Measurements from ENCODE around the gene COL13A1. TPM values are rescaled to one million over a fixed set of nuclear protein-coding genes. Genes with fewer than 3 reads are reported as not detected.

COL13A1 gene
- total and polyA plus RNA-seq, 4 donors, result 0.17 to 0.47 (median 0.18) TPM

GRCh38 chr10:69959911-69960310, 158.2 kb downstream of the COL13A1 start (continued):
- TF ChIP-seq REST (IDR thresholded peaks at IDR 0.05), result no peak
- TF ChIP-seq YY1 (IDR thresholded peaks at IDR 0.05), result no peak
- TF ChIP-seq CTCF (IDR thresholded peaks at IDR 0.05; ENCODE audit: low read depth, low read length, missing input control), result no peak
- no peak for TF ChIP-seq HNF4A (conservative IDR thresholded peaks at IDR 0.05)

GRCh38 chr10:69960606-69960987, 158.9 kb downstream of the COL13A1 start:
- H3K36me3 ChIP-seq (ENCODE audit: control insufficient read depth in 4 of 4, insufficient read depth in 3 of 4, low read depth in 1 of 4, low read length in 3 of 4), result no peaks in the 10 kb centered on the region
- H3K9ac ChIP-seq (ENCODE audit: low read depth in 1 of 2, low read length in 2 of 2), result no peak overlapping the region
- no peak overlapping the region for H3K27ac ChIP-seq (ENCODE audit: low read depth in 1 of 2, low read length in 2 of 2)
- DNase-seq (ENCODE audit: low spot score), result no peak
- H3K27me3 ChIP-seq (ENCODE audit: control insufficient read depth in 4 of 4, insufficient read depth in 4 of 4, low read length in 3 of 4), result no peaks in the 10 kb centered on the region
- TF ChIP-seq RXRA (IDR thresholded peaks at IDR 0.05) (no peak), ATF3 (IDR thresholded peaks at IDR 0.05) (no peak), RAD21 (IDR thresholded peaks at IDR 0.05) (no peak), CTCF (IDR thresholded peaks at IDR 0.05; ENCODE audit: low read depth, low read length, missing input control) (no peak)
- H3K4me1 ChIP-seq (ENCODE audit: control insufficient read depth in 4 of 4, insufficient read depth in 4 of 4, low read length in 3 of 4), result no peaks in the 10 kb centered on the region
- H3K4me3 ChIP-seq (ENCODE audit: low read depth in 1 of 3, low read length in 3 of 3), result no peak overlapping the region
- no peaks in the 10 kb centered on the region for H3K9me3 ChIP-seq (ENCODE audit: control insufficient read depth in 4 of 4, low read length in 3 of 4)
- WGBS, result 75% methylated on average over 4 of the region's 4 CpGs

- Histone ChIP-seq H3K9me3 (ENCODE audit: control insufficient read depth in 4 of 4, low read length in 3 of 4) (no peaks in the 10 kb centered on the region), H3K27ac (ENCODE audit: low read depth in 1 of 2, low read length in 2 of 2) (no peak overlapping the region), H3K36me3 (ENCODE audit: control insufficient read depth in 4 of 4, insufficient read depth in 3 of 4, low read depth in 1 of 4, low read length in 3 of 4) (no peaks in the 10 kb centered on the region), H3K4me3 (ENCODE audit: low read depth in 1 of 3, low read length in 3 of 3) (no peak overlapping the region), H3K27me3 (ENCODE audit: control insufficient read depth in 4 of 4, insufficient read depth in 4 of 4, low read length in 3 of 4) (no peaks in the 10 kb centered on the region), H3K4me1 (ENCODE audit: control insufficient read depth in 4 of 4, insufficient read depth in 4 of 4, low read length in 3 of 4) (no peaks in the 10 kb centered on the region), H3K9ac (ENCODE audit: low read depth in 1 of 2, low read length in 2 of 2) (no peak overlapping the region)
- DNase-seq (ENCODE audit: low spot score), result peak; percentile 32
- TF ChIP-seq TAF1 (conservative IDR thresholded peaks at IDR 0.05), result no peak
- TF ChIP-seq CTCF (IDR thresholded peaks at IDR 0.05; ENCODE audit: low read depth, low read length, missing input control), result peak; percentile 15
- peak in 1 of 2 donors; percentile 14 for TF ChIP-seq RAD21 (IDR thresholded peaks at IDR 0.05)
- 52% methylated on average over 12 of the region's 12 CpGs for WGBS
These were observed 159.5 kb downstream of the COL13A1 start for GRCh38 chr10:69960988-69961880.
